HepG2 (cell line): ENCODE results near the gene CCT7. TPM values are rescaled to one million over a fixed set of nuclear protein-coding genes. Genes with fewer than 3 reads are reported as not detected.

ENCODE experiments used
- ATAC-seq: fragments of 200-7000 bp; cut with Tn5 transposase; 3 replicates; pipeline ENCODE4 v1.9.1; 2020; ENCODE audit warnings: mild to moderate bottlenecking, moderate library complexity
- BruUV-seq: library from RNA; stranded (reverse); fragments of 400-500 nt; replicated peaks from 2 replicates; lab custom pipeline; 2021; lab: Mats Ljungman, UMichigan
- CTCF ChIA-PET: fragments of 300-600 bp; formaldehyde crosslinking; extraction: SDS; loops from one replicate; lab custom pipeline; 2021; ENCODE audit warnings: low total read pairs, inconsistent platforms, low intra/inter-chr PET ratio; lab: Yijun Ruan, JAX
- POLR2A ChIA-PET: fragments of 350-600 bp; sonication (Branson Sonifier 250); formaldehyde crosslinking; loops from one replicate; lab custom pipeline; 2020; ENCODE audit warnings: antibody characterized with exemption, inconsistent platforms; lab: Yijun Ruan, JAX
- DNase-seq: peaks from one replicate; pipeline ENCODE4 v3.0.0-alpha.2; 2015; ENCODE audit warnings: low spot score
- FAIRE-seq: peaks from 3 replicates; lab custom pipeline; 2011; peaks lifted over from hg19 to GRCh38; lab: Jason Lieb, UNC
- H2AFZ ChIP-seq: one replicate; pipeline ENCODE4 v1.6.1; 2011; ENCODE audit warnings: low read length, inconsistent platforms
- H3K27ac ChIP-seq: fragments of 300-600 bp; 3 replicates; pipeline ENCODE4 v1.8.0; 2011; ENCODE audit warnings: mixed run types, mild to moderate bottlenecking, mixed read lengths, low read length, inconsistent platforms; ENCODE audit not compliant: insufficient read depth; ENCODE audit errors: extremely low read length
- H3K27me3 ChIP-seq, 2 experiments: fragments of 200-600 bp in 1 of 2; 2 replicates in 1 of 2; 3 replicates in 1 of 2; pipeline versions ENCODE4 v1.6.0 to v1.8.0; 2011; ENCODE audit warnings: low read length in 2 of 2, mild to moderate bottlenecking in 2 of 2, moderate library complexity in 2 of 2, inconsistent platforms in 1 of 2; ENCODE audit not compliant: insufficient read depth in 2 of 2, control insufficient read depth in 1 of 2
- H3K36me3 ChIP-seq, 2 experiments: fragments of 200-600 bp in 1 of 2; replicated peaks in 1 of 2; 2 replicates in 1 of 2; 3 replicates in 1 of 2; pipeline versions ENCODE4 v1.5.1 to v1.8.0; 2011; ENCODE audit warnings: low read length in 2 of 2, inconsistent platforms in 1 of 2; ENCODE audit not compliant: insufficient read depth in 2 of 2, control insufficient read depth in 1 of 2
- H3K4me1 ChIP-seq: 2 replicates; pipeline ENCODE4 v1.5.1; 2012; ENCODE audit warnings: low read length, inconsistent platforms; ENCODE audit not compliant: insufficient read depth
- H3K4me2 ChIP-seq: 2 replicates; pipeline ENCODE4 v1.6.0; 2011; ENCODE audit warnings: low read depth, low read length, inconsistent platforms
- H3K4me3 ChIP-seq, 3 experiments: fragments of 200-600 bp in 1 of 3; sonication (generic), shearing (Covaris generic) in 1 of 3; replicated peaks in 1 of 3; 2 replicates each; pipeline ENCODE4 v1.5.1; 2011 to 2016; ENCODE audit warnings: low read length in 3 of 3, inconsistent platforms in 2 of 3, low read depth in 2 of 3, mild to moderate bottlenecking in 2 of 3, control low read depth in 1 of 3, mixed read lengths in 1 of 3; ENCODE audit not compliant: insufficient read depth in 1 of 3
- H3K79me2 ChIP-seq: one replicate; pipeline ENCODE4 v1.6.1; 2011; ENCODE audit warnings: low read length, inconsistent platforms; ENCODE audit not compliant: insufficient read depth
- H3K9ac ChIP-seq: 2 replicates; pipeline ENCODE4 v1.6.0; 2011; ENCODE audit warnings: mild to moderate bottlenecking, low read depth, low read length, inconsistent platforms; ENCODE audit not compliant: insufficient read depth
- H3K9me3 ChIP-seq: 2 replicates; pipeline ENCODE4 v1.5.1; 2012; ENCODE audit warnings: mild to moderate bottlenecking, low read length
- H4K20me1 ChIP-seq: 2 replicates; pipeline ENCODE4 v1.6.0; 2011; ENCODE audit warnings: inconsistent platforms, mild to moderate bottlenecking, low read length, moderate library complexity; ENCODE audit not compliant: insufficient read depth
- CTCF ChIP-seq: sonication (generic); formaldehyde crosslinking; IDR thresholded peaks from 2 replicates; pipeline ENCODE4 v1.5.0; 2020; ENCODE audit warnings: mild to moderate bottlenecking, missing genetic modification reagents, moderate library complexity
- MNT ChIP-seq: fragments of 450-650 bp; IDR thresholded peaks from 2 replicates; pipeline ENCODE4 v1.6.1; 2016
- ZNF10 ChIP-seq: sonication (generic); formaldehyde crosslinking; IDR thresholded peaks from 2 replicates; pipeline ENCODE4 v1.4.0; 2020; ENCODE audit warnings: mild to moderate bottlenecking, low read depth, missing genetic modification reagents, borderline replicate concordance
- WGBS: methylation state at CpG from one replicate; pipeline ENCODE4 v1.1.6; 2017; ENCODE audit warnings: low lambda C conversion rate; 5-methylcytosine and 5-hydroxymethylcytosine counted together
- in situ Hi-C: cut with HindIII; loops from 2 replicates; pipeline ENCODE4 v1.10.0; 2017; ENCODE audit warnings: low pct_unique_long_range_greater_than_20kb; ENCODE audit not compliant: extremely low pct_ligation_motif_present
- intact Hi-C: fragments of 100-400 bp; cut with micrococcal nuclease; formaldehyde crosslinking; loops from one replicate; pipeline ENCODE4 v1.10.0; 2022; ENCODE audit not compliant: unreplicated experiment
- polyA plus RNA-seq, 8 experiments: library from polyadenylated mRNA; depleted of rRNA in 3 of 8; stranded (reverse) in 7 of 8; unstranded in 1 of 8; fragments of >200 nt; fragmentation: Illumina TruSeq in 4 of 8; extraction: Trizol in 4 of 8; gene quantifications; 2 replicates each; pipeline versions ENCODE4 v1.2.1 to v1.2.3, GENCODE V29; 2011 to 2016; ENCODE audit warnings: low read depth in 4 of 8, missing spikeins in 1 of 8, mixed read lengths in 1 of 8; ENCODE audit not compliant: insufficient read depth in 1 of 8
- total RNA-seq, 5 experiments: library from RNA; depleted of rRNA; stranded (reverse); fragments of >200 nt; fragmentation: Illumina TruSeq; extraction: Trizol; gene quantifications; 2 replicates each; pipeline ENCODE4 v1.2.3, GENCODE V29; 2016; ENCODE audit warnings: low read depth in 1 of 5
- TF ChIP-seq, protein P1 (sequence below): sonication (generic); formaldehyde crosslinking; IDR thresholded peaks from 2 replicates; pipeline ENCODE4 v1.8.0; 2023; ENCODE audit warnings: mild to moderate bottlenecking, missing genetic modification reagents

Gene CCT7
- total and polyA plus RNA-seq, 2 of the 13 experiments (the other 11 are each of a cell fraction or from before 2014, with no cell fraction given): 347 to 517 TPM

DNA sequence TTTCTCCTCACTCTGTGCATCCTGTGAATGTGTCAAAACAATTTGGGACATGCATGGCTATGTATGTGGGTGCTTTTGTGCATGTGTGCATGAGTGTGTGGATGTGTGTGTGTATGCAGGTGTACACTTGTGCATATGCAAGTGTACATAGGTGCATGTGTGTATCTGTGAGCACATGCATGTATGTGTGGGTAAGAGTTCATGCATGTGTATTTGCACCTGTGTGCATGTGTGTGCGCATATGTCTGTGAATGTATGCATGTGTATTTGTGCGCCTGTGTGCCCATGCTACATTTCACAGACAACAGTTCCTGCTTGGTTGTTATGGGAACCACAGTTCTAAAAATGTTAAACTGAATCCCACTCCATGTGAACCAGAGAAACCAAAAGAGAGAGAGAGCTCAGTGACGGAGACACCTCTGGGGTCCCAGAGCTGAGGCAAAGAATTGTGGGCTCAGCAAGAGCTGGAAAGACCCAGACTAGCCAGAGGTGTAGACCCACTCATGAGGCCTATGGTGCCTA is 52.1 kb downstream of the CCT7 start:
- WGBS: 91% methylated on average over 3 of the region's 3 CpGs
- Histone ChIP-seq H3K27me3 (peaks cover 0 to 7% of the 10 kb centered on the region in 2 experiments; a peak in 2 of 5 replicates), H3K4me3 (no peak overlapping the region), H3K36me3 (no peaks in the 10 kb centered on the region), H3K27ac (no peak overlapping the region), H2AFZ (no peak overlapping the region), H3K79me2 (peaks cover 6% of the 10 kb centered on the region), H3K9ac (no peak overlapping the region), H3K4me1 (peaks cover 25% of the 10 kb centered on the region), H4K20me1 (peaks cover 2% of the 10 kb centered on the region; the same call in 1 of the 2 replicates), H3K4me2 (no peak overlapping the region), H3K9me3 (no peaks in the 10 kb centered on the region)
- CTCF ChIA-PET: no interaction called here
- no peak for ATAC-seq
- in situ Hi-C loops: no loop called here
- POLR2A ChIA-PET: no interaction called here
- FAIRE-seq: no peak
- no peak for TF ChIP-seq ZNF10
- peak; percentile 91 for TF ChIP-seq MNT
- DNase-seq: no peak
- BruUV-seq: no TSS peak
- intact Hi-C loops: no loop called here

DNA sequence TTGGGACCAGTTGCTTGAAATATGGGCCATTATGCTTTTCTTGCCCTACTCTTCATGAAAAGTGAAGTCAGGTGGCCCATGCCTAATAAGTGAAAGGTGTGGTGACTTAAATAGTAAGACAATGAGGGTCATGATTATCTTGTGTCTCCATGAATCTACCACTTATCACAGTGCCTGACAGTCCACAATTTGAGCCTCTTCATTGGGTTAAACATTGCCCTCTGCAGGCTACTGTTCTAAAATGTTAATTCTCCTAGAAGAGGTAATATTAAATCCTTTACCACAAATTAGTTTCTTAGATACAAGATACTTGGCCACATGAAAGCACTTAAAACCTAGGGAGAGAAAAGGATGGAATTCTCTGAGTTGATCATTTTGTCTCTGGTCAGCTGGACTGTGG is 55.2 kb downstream of the CCT7 start:
- peak; percentile 14; the same call in 1 of the 2 replicates for TF ChIP-seq CTCF (CRISPR knock-in tag)
- TF ChIP-seq, protein P1, sequence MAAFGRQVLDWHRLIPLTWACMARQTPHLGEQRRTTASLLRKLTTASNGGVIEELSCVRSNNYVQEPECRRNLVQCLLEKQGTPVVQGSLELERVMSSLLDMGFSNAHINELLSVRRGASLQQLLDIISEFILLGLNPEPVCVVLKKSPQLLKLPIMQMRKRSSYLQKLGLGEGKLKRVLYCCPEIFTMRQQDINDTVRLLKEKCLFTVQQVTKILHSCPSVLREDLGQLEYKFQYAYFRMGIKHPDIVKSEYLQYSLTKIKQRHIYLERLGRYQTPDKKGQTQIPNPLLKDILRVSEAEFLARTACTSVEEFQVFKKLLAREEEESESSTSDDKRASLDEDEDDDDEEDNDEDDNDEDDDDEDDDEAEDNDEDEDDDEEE (CRISPR knock-in tag): no peak
- TF ChIP-seq, all 625 proteins: peak for 1
- CTCF ChIA-PET: no interaction called here
- DNase-seq: no peak
- POLR2A ChIA-PET: interaction anchor here (1.5 to 1.6 kb wide), 2 partner anchors 51 to 56 kb away, joined by 3 to 4 read pairs; partner anchors contain the start of genes CCT7 and PRADC1
- peak; percentile 51 for FAIRE-seq
- H2AFZ ChIP-seq: no peak overlapping the region
- no peak overlapping the region for H3K4me3 ChIP-seq
- in situ Hi-C loops: no loop called here
- intact Hi-C loops: no loop called here
- no peaks in the 10 kb centered on the region for H3K79me2 ChIP-seq
- no peaks in the 10 kb centered on the region for H3K36me3 ChIP-seq
- H3K27ac ChIP-seq: no peak overlapping the region
- BruUV-seq: no TSS peak
- peaks cover 15% of the 10 kb centered on the region; the same call in 1 of the 2 replicates for H3K4me1 ChIP-seq
- no peak overlapping the region for H3K9ac ChIP-seq
- H3K27me3 ChIP-seq: peaks cover 9 to 38% of the 10 kb centered on the region in 2 experiments; a peak in 4 of 5 replicates
- H3K9me3 ChIP-seq: no peaks in the 10 kb centered on the region
- H4K20me1 ChIP-seq: peaks cover 2% of the 10 kb centered on the region; the same call in 1 of the 2 replicates
- ATAC-seq: no peak
- H3K4me2 ChIP-seq: no peak overlapping the region
